ENCODE measurements around the gene UGT1A8.

GRCh38 chr2:233706720-233707119 is 89.3 kb downstream of the UGT1A8 start:
- TF ChIP-seq GATA3 (IDR thresholded peaks at IDR 0.05; ENCODE audit: low read depth, low read length) (no peak), GATA2 (IDR thresholded peaks at IDR 0.05; ENCODE audit: low read depth, low read length) (no peak)

All from SH-SY5Y (cell line).